ENCODE data around the gene MMP20. TPM values are rescaled to one million over a fixed set of nuclear protein-coding genes. Genes with fewer than 3 reads are reported as not detected.

MMP20 gene
- total and polyA plus RNA-seq, 2 of the 13 experiments (the other 11 are each of a cell fraction or from before 2014, with no cell fraction given), result 0.05 TPM; not detected in 1

- no peak for TF ChIP-seq ZNF496 (CRISPR knock-in tag; IDR thresholded peaks at IDR 0.05; ENCODE audit: insufficient replicate concordance)
- TF ChIP-seq, protein P1, sequence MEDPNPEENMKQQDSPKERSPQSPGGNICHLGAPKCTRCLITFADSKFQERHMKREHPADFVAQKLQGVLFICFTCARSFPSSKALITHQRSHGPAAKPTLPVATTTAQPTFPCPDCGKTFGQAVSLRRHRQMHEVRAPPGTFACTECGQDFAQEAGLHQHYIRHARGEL (CRISPR knock-in tag; IDR thresholded peaks at IDR 0.05), result no peak
- 0 out of 2 replicates have a peak, but pooled peaks have one; percentile 50 for TF ChIP-seq ZNF839 (CRISPR knock-in tag; IDR thresholded peaks at IDR 0.05; ENCODE audit: borderline replicate concordance)
- no peak for TF ChIP-seq ZNF34 (CRISPR knock-in tag; IDR thresholded peaks at IDR 0.05; ENCODE audit: borderline replicate concordance)
- TF ChIP-seq, protein P2, sequence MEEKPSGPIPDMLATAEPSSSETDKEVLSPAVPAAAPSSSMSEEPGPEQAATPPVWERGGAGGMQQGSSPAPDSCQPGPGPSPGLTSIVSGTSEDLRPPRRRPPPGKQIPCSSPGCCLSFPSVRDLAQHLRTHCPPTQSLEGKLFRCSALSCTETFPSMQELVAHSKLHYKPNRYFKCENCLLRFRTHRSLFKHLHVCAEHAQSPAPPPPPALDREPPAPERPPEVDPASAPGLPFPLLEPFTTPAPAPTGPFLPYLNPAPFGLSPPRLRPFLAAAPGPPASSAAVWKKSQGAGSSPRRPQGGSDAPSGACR (CRISPR knock-in tag; IDR thresholded peaks at IDR 0.05), result no peak
- TF ChIP-seq PATZ1 (CRISPR knock-in tag; IDR thresholded peaks at IDR 0.05), result no peak
- TF ChIP-seq SNAPC2 (CRISPR knock-in tag; IDR thresholded peaks at IDR 0.05), result no peak
- no peak for TF ChIP-seq ONECUT2 (CRISPR knock-in tag; IDR thresholded peaks at IDR 0.05)
- TF ChIP-seq SRSF4 (IDR thresholded peaks at IDR 0.05; ENCODE audit: low read depth, low read length, poor library complexity, severe bottlenecking), result no peak
- TF ChIP-seq ZSCAN22 (CRISPR knock-in tag; IDR thresholded peaks at IDR 0.05), result no peak
- TF ChIP-seq ZNF564 (CRISPR knock-in tag; IDR thresholded peaks at IDR 0.05), result no peak
- no peak for TF ChIP-seq CHD2 (IDR thresholded peaks at IDR 0.05; ENCODE audit: low read depth, low read length)
- TF ChIP-seq IRX3 (CRISPR knock-in tag; IDR thresholded peaks at IDR 0.05; ENCODE audit: borderline replicate concordance, low read depth), result no peak
- TF ChIP-seq TFDP2 (CRISPR knock-in tag; IDR thresholded peaks at IDR 0.05), result no peak
- no peak for TF ChIP-seq ZNF615 (CRISPR knock-in tag; IDR thresholded peaks at IDR 0.05; ENCODE audit: borderline replicate concordance)
- peak; percentile 56; the same call in 1 of the 2 replicates for TF ChIP-seq MAX (IDR thresholded peaks at IDR 0.05)
- no peak for TF ChIP-seq CTCF (CRISPR knock-in tag; IDR thresholded peaks at IDR 0.05)
- TF ChIP-seq FUBP1 (CRISPR knock-in tag; IDR thresholded peaks at IDR 0.05; ENCODE audit: borderline replicate concordance), result no peak
- TF ChIP-seq ZNF891 (CRISPR knock-in tag; IDR thresholded peaks at IDR 0.05), result no peak
Observed at GRCh38 chr11:102615077-102615893, 9.8 kb downstream of the MMP20 start (continued).

All from HepG2 (cell line).